Thymus (tissue), 11 donors: ENCODE measurements around the gene IFNAR1. TPM values are rescaled to one million over a fixed set of nuclear protein-coding genes. Genes with fewer than 3 reads are reported as not detected.
"Not testable (repeated sequence)": the region's sequence is repeated elsewhere in the genome, so short reads cannot be mapped to it uniquely, and the experiment has no call there.

Experiments used
- DNase-seq, 9 donors: peaks; one replicate each; pipeline ENCODE4 v3.0.0-alpha.2; 2013; ENCODE audit warnings: low spot score in 9 of 9, low read depth in 6 of 9, missing footprints in 1 of 9
- H3K27ac ChIP-seq, 2 donors: one replicate each; pipeline ENCODE4 v1.5.1; 2013; ENCODE audit warnings: control low read depth in 1 of 2, low read depth in 1 of 2, low read length in 1 of 2, mild to moderate bottlenecking in 1 of 2, moderate library complexity in 1 of 2
- H3K27me3 ChIP-seq, 2 donors: one replicate each; pipeline ENCODE4 v1.5.1; 2013; ENCODE audit warnings: low read length in 1 of 2; ENCODE audit not compliant: control insufficient read depth in 2 of 2, insufficient read depth in 1 of 2
- H3K36me3 ChIP-seq, 2 donors: one replicate each; pipeline ENCODE4 v1.5.1; 2013; ENCODE audit warnings: low read length in 1 of 2, mild to moderate bottlenecking in 1 of 2, moderate library complexity in 1 of 2; ENCODE audit not compliant: control insufficient read depth in 2 of 2, insufficient read depth in 2 of 2
- H3K4me1 ChIP-seq, 2 donors: one replicate each; pipeline ENCODE4 v1.5.1; 2013; ENCODE audit warnings: low read length in 2 of 2; ENCODE audit not compliant: control insufficient read depth in 2 of 2, insufficient read depth in 2 of 2
- H3K4me3 ChIP-seq, 2 donors: one replicate each; pipeline ENCODE4 v1.5.1; 2013; ENCODE audit warnings: low read length in 2 of 2, control low read depth in 1 of 2, mild to moderate bottlenecking in 1 of 2
- H3K9me3 ChIP-seq, 2 donors: one replicate each; pipeline ENCODE4 v1.5.1; 2013; ENCODE audit warnings: low read length in 1 of 2, mild to moderate bottlenecking in 1 of 2; ENCODE audit not compliant: control insufficient read depth in 2 of 2, insufficient read depth in 1 of 2
- WGBS: extraction: QIAGEN DNeasy Blood & Tissue Kit; methylation state at CpG from one replicate; pipeline ENCODE4 v1.1.7; 2013; 5-methylcytosine and 5-hydroxymethylcytosine counted together
- polyA plus RNA-seq: library from polyadenylated mRNA; stranded (reverse); fragments of 200-250 nt; gene quantifications from one replicate; pipeline ENCODE4 v1.2.3, GENCODE V29; 2013
- total RNA-seq: library from RNA; stranded (reverse); fragments of 120-200 nt; gene quantifications from one replicate; pipeline ENCODE4 v1.2.4, GENCODE V29; 2013
- donor health status: healthy.

Gene IFNAR1
- total and polyA plus RNA-seq, 2 donors = 17.2 to 18.2 TPM

GRCh38 chr21:33363911-33364609 is 39.3 kb downstream of the IFNAR1 start:
- DNase-seq = peak in 1 of 9 donors; percentile 39
- H3K36me3 ChIP-seq, H3K4me3 ChIP-seq, H3K27me3 ChIP-seq, H3K27ac ChIP-seq: not testable (repeated sequence)
- 79% methylated on average over 10 of the region's 10 CpGs for WGBS
- Histone ChIP-seq H3K4me1 (peaks cover 7 to 16% of the 10 kb centered on the region in 2 donors), H3K9me3 (peaks cover 0 to 25% of the 10 kb centered on the region in 2 donors)

- peaks cover 7 to 16% of the 10 kb centered on the region in 2 donors for H3K4me1 ChIP-seq
Measured at GRCh38 chr21:33364830-33365229, 40.1 kb downstream of the IFNAR1 start.

DNA sequence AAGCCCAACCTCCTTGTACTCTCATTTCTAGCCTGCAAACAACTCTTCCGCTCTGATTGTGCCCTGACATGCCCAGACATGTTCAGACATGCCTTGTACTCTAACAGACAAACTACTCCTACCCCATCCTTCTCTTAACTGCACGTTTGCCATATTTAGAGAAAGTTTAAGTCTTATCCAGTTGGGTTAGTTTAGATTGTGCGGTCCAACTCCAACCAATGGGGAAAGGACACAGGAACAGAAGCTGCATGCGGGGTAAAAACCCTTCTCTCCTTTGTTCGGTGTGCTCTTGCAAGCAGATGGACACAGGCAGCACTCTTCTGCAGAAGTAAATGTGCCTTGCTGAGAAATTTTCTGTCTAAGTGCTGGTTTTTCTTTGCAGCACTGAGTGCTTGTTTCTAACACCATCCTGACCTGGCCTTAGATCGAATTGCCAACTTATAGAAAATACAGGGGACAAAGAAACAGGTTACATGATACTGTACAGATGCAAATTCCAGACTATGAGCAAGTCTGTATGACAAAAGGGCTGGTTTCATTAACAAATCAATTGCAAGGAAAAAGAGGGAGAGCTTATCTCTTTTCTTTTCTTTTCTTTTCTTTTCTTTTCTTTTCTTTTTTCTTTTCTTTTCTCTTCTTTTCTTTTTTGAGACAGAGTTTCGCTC is 42.7 kb downstream of the IFNAR1 start:
- Histone ChIP-seq H3K27me3 (no peaks in the 10 kb centered on the region), H3K9me3 (peaks cover 0 to 23% of the 10 kb centered on the region in 2 donors), H3K4me1 (peaks cover 0 to 1% of the 10 kb centered on the region in 2 donors), H3K27ac (no peak overlapping the region), H3K4me3 (no peak overlapping the region), H3K36me3 (no peaks in the 10 kb centered on the region)
- WGBS = 97% methylated on average over 7 of the region's 7 CpGs
- DNase-seq = no peak

More at GRCh38 chr21:33364830-33365229, 40.1 kb downstream of the IFNAR1 start:
- peaks cover 0 to 25% of the 10 kb centered on the region in 2 donors for H3K9me3 ChIP-seq
- WGBS = 97% methylated on average over 5 of the region's 5 CpGs
- H3K36me3 ChIP-seq = no peaks in the 10 kb centered on the region
- H3K27ac ChIP-seq = no peak overlapping the region
- H3K27me3 ChIP-seq = no peaks in the 10 kb centered on the region
- no peak overlapping the region for H3K4me3 ChIP-seq
- no peak for DNase-seq

DNA sequence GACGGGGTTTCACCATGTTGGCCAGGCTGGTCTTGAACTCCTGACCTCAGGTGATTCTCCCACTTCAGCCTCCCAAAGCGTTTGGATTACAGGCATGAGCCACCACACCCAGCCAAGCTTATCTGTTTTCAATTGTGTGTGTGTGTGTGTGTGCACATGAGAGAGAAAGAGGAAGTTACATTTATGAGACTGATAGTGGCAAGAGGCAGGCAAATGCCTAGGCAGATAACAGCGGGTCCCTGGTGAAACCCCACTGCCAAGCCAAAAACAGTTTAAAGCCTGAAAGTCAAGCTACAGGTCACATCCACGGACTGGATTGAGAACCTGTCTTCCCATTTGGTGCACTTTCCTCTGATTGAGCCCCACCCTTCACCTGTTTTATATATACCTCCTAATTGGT is 43.4 kb downstream of the IFNAR1 start:
- H3K27ac ChIP-seq = no peak overlapping the region
- DNase-seq = no peak
- 82% methylated on average over 4 of the region's 4 CpGs for WGBS
- H3K36me3 ChIP-seq = no peaks in the 10 kb centered on the region
- H3K4me3 ChIP-seq = no peak overlapping the region
- H3K9me3 ChIP-seq = peaks cover 0 to 23% of the 10 kb centered on the region in 2 donors
- no peaks in the 10 kb centered on the region for H3K4me1 ChIP-seq
- no peaks in the 10 kb centered on the region for H3K27me3 ChIP-seq

DNA sequence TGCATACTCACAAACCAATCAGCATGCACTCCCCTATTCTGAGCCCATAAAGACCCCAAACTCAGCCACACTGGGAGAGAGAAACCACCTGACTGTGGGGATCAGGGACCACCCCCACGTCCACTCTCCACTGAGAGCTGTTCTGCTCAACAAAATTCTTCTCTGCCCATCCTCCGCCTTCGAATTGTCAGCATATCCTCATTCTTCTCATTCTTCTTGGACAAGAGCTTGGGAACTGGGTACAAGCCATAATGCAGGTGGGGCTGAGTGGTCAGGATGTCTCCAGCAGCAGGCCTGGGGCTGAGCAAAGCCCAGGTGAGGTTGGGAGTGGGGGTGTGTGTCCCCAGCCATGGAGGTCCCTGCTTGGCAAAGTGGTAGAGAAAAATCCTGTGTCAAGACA is 43.8 kb downstream of the IFNAR1 start:
- DNase-seq = no peak
- H3K4me3 ChIP-seq = no peak overlapping the region
- no peaks in the 10 kb centered on the region for H3K36me3 ChIP-seq
- H3K27me3 ChIP-seq = no peaks in the 10 kb centered on the region
- H3K9me3 ChIP-seq = peaks cover 0 to 23% of the 10 kb centered on the region in 2 donors
- H3K27ac ChIP-seq = no peak overlapping the region
- peaks cover 0 to under 1% of the 10 kb centered on the region in 2 donors for H3K4me1 ChIP-seq
- 97% methylated on average over 3 of the region's 3 CpGs for WGBS

DNA sequence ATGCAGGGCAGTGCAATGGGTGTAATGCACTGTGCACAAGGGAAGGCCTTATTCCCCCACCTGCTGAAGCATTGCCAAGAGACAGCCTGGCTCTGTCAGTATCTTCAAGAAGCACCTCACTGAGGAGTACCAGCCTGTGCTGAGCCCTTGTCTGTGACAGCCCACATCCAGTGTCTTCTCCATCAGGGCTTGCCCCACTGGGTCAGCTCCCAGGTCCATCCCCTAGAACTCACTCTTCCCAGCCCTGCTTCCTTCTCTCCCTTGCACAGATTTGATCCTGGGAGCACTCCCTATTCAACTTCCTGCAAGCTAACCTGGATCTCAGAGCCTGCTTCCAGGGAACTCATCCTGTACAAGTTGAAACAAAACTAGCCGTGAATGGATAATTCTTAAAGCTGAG is 44.8 kb downstream of the IFNAR1 start:
- DNase-seq = no peak
- H3K9me3 ChIP-seq = peaks cover 0 to 23% of the 10 kb centered on the region in 2 donors
- H3K4me3 ChIP-seq = no peak overlapping the region
- WGBS = 96% methylated on average over 1 of the region's 1 CpG
- no peak overlapping the region for H3K27ac ChIP-seq
- no peaks in the 10 kb centered on the region for H3K27me3 ChIP-seq
- H3K36me3 ChIP-seq = no peaks in the 10 kb centered on the region
- H3K4me1 ChIP-seq = peaks cover 0 to 2% of the 10 kb centered on the region in 2 donors

GRCh38 chr21:33370305-33370704 is 45.5 kb downstream of the IFNAR1 start:
- Histone ChIP-seq H3K9me3 (peaks cover 0 to 23% of the 10 kb centered on the region in 2 donors), H3K36me3 (no peaks in the 10 kb centered on the region), H3K27ac (no peak overlapping the region), H3K4me3 (no peak overlapping the region), H3K4me1 (peaks cover 0 to 2% of the 10 kb centered on the region in 2 donors), H3K27me3 (no peaks in the 10 kb centered on the region)
- no peak for DNase-seq
- 92% methylated on average over 2 of the region's 2 CpGs for whole genome bisulfite sequencing

DNA sequence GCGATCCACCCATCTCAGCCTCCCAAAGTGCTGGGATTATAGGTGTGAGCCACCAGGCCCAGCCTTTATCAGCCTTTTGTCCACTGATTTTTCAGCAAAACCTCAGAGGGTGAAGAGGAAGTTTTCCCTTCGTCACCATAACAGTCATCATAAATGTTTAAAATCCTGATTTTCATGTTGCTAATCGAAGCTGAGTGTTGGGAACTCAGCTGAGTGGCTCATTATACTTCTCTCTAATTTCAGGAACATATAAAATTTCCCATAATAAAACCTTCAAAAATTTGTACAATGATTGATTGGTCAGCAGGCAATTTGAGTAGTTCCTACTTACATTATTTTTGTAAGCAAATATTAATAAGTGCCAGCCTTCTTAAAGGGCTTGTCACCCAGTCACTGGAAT is 46.6 kb downstream of the IFNAR1 start:
- Histone ChIP-seq H3K4me3 (no peak overlapping the region), H3K27ac (no peak overlapping the region), H3K4me1 (peaks cover 0 to 2% of the 10 kb centered on the region in 2 donors), H3K9me3 (peaks cover 0 to 23% of the 10 kb centered on the region in 2 donors), H3K36me3 (no peaks in the 10 kb centered on the region), H3K27me3 (no peaks in the 10 kb centered on the region)
- no peak for DNase-seq
- 92% methylated on average over 3 of the region's 3 CpGs for WGBS

DNA sequence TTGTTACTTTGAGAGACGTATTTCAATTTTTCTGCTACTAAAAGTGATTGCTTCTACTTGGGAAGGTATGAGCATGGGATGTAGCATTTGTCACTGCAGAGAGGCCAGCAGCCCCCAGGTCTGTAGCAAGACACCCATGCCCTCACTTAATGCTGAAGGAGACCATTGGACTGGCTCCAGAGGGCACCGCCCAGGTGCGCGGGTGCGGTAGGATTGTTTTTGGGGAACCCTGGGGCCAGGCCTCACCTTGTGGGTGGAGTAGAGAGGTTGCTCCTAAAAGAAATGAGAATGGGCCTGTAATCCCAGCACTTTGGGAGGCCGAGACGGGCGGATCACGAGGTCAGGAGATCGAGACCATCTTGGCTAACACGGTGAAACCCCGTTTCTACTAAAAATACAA is 47.8 kb downstream of the IFNAR1 start:
- H3K4me3 ChIP-seq = no peak overlapping the region
- no peaks in the 10 kb centered on the region for H3K36me3 ChIP-seq
- DNase-seq = no peak
- peaks cover 0 to 14% of the 10 kb centered on the region in 2 donors for H3K9me3 ChIP-seq
- no peak overlapping the region for H3K27ac ChIP-seq
- peaks cover 0 to 2% of the 10 kb centered on the region in 2 donors for H3K27me3 ChIP-seq
- 99% methylated on average over 11 of the region's 12 CpGs for WGBS
- H3K4me1 ChIP-seq = peaks cover 0 to 2% of the 10 kb centered on the region in 2 donors
